ENCODE results near the gene NPNT.

Gene NPNT

GRCh38 chr4:106019771-106020170 is 124.5 kb downstream of the NPNT start:
- Histone ChIP-seq H2AFZ (ENCODE audit: low read depth, low read length) (no peak overlapping the region), H3K4me1 (ENCODE audit: insufficient read depth, low read length) (no peaks in the 10 kb centered on the region), H3K4me3 (ENCODE audit: low read length) (no peak overlapping the region), H3K36me3 (ENCODE audit: insufficient read depth, low read length) (no peaks in the 10 kb centered on the region), H3K27me3 (ENCODE audit: insufficient read depth, low read length) (no peaks in the 10 kb centered on the region), H3K9me3 (ENCODE audit: low read length) (no peaks in the 10 kb centered on the region)

Data from neuron (in vitro differentiated cells).